ENCODE data around the gene MUSK. TPM values are rescaled to one million over a fixed set of nuclear protein-coding genes. Genes with fewer than 3 reads are reported as not detected.
"Not testable (repeated sequence)": the region's sequence is repeated elsewhere in the genome, so short reads cannot be mapped to it uniquely, and the experiment has no call there.

The MUSK gene
- total RNA-seq, 6 donors from 2014 or later = 0.76 to 6.1 (median 3.9) TPM

- ATAC-seq (ENCODE audit: low FRiP score in 2 of 2) (no peak), DNase-seq (no peak)
- H3K9me3 ChIP-seq = no peaks in the 10 kb centered on the region
- no peaks in the 10 kb centered on the region for H3K27me3 ChIP-seq
- H3K4me3 ChIP-seq = no peak overlapping the region
- H3K4me1 ChIP-seq = no peaks in the 10 kb centered on the region
- H3K36me3 ChIP-seq = no peaks in the 10 kb centered on the region
- H3K27ac ChIP-seq = no peak overlapping the region
- 44 to 47% methylated on average over 2 of the region's 2 CpGs for WGBS, 2 donors
- TF ChIP-seq EP300 (IDR thresholded peaks at IDR 0.05) (no peak), CTCF (IDR thresholded peaks at IDR 0.05) (no peak), POLR2A (IDR thresholded peaks at IDR 0.05) (no peak), POLR2AphosphoS5 (IDR thresholded peaks at IDR 0.05) (no peak)
These were observed 157.4 kb downstream of the MUSK start for GRCh38 chr9:110825950-110826349.

GRCh38 chr9:110826400-110826799, 157.8 kb downstream of the MUSK start:
- WGBS, 2 donors = 60 to 63% methylated on average over 9 of the region's 9 CpGs
- not testable (repeated sequence) for DNase-seq; H3K27ac ChIP-seq; H3K4me3 ChIP-seq; H3K4me1 ChIP-seq; H3K9me3 ChIP-seq; ATAC-seq (ENCODE audit: low FRiP score in 2 of 2); H3K36me3 ChIP-seq; H3K27me3 ChIP-seq

- H3K27ac ChIP-seq = no peak overlapping the region
- no peaks in the 10 kb centered on the region for H3K36me3 ChIP-seq
- H3K4me3 ChIP-seq = no peak overlapping the region
- H3K9me3 ChIP-seq = no peaks in the 10 kb centered on the region
- peak in 1 of 2 donors; percentile 92 for ATAC-seq (ENCODE audit: low FRiP score in 2 of 2)
- TF ChIP-seq EP300 (IDR thresholded peaks at IDR 0.05) = no peak
- no peak for TF ChIP-seq CTCF (IDR thresholded peaks at IDR 0.05)
- no peak for TF ChIP-seq POLR2A (IDR thresholded peaks at IDR 0.05)
- no peak for TF ChIP-seq POLR2AphosphoS5 (IDR thresholded peaks at IDR 0.05)
- H3K27me3 ChIP-seq = no peaks in the 10 kb centered on the region
- 69 to 78% methylated on average over 3 of the region's 3 CpGs for WGBS, 2 donors
- no peaks in the 10 kb centered on the region for H3K4me1 ChIP-seq
- no peak for DNase-seq
These were observed 159.7 kb downstream of the MUSK start for GRCh38 chr9:110828264-110828663.

GRCh38 chr9:110830495-110830894, 161.9 kb downstream of the MUSK start:
- no peaks in the 10 kb centered on the region for H3K4me1 ChIP-seq
- no peak overlapping the region for H3K4me3 ChIP-seq
- no peak for ATAC-seq (ENCODE audit: low FRiP score in 2 of 2)
- DNase-seq = peak in 1 of 2 donors; percentile 67
- H3K27ac ChIP-seq = no peak overlapping the region
- no peaks in the 10 kb centered on the region for H3K36me3 ChIP-seq
- no peaks in the 10 kb centered on the region for H3K9me3 ChIP-seq
- no peaks in the 10 kb centered on the region for H3K27me3 ChIP-seq
- 94 to 95% methylated on average over 21 of the region's 21 CpGs for WGBS, 2 donors
- no peak for TF ChIP-seq EP300 (IDR thresholded peaks at IDR 0.05)
- no peak for TF ChIP-seq CTCF (IDR thresholded peaks at IDR 0.05)

- Histone ChIP-seq H3K27me3 (no peaks in the 10 kb centered on the region), H3K9me3 (no peaks in the 10 kb centered on the region), H3K4me3 (no peak overlapping the region), H3K27ac (no peak overlapping the region), H3K36me3 (no peaks in the 10 kb centered on the region), H3K4me1 (no peaks in the 10 kb centered on the region)
- 78 to 87% methylated on average over 3 of the region's 3 CpGs for WGBS, 2 donors
- ATAC-seq (ENCODE audit: low FRiP score in 2 of 2) = no peak
- DNase-seq = no peak
- no peak for TF ChIP-seq EP300 (IDR thresholded peaks at IDR 0.05)
- no peak for TF ChIP-seq POLR2AphosphoS5 (IDR thresholded peaks at IDR 0.05)
- no peak for TF ChIP-seq POLR2A (IDR thresholded peaks at IDR 0.05)
- no peak for TF ChIP-seq CTCF (IDR thresholded peaks at IDR 0.05)
These were observed 164.3 kb downstream of the MUSK start for GRCh38 chr9:110832926-110833325.
